SK-N-DZ (cell line): ENCODE data around the gene WRNIP1. TPM values are rescaled to one million over a fixed set of nuclear protein-coding genes. Genes with fewer than 3 reads are reported as not detected.

Experiments
- DNase-seq: peaks from one replicate; pipeline ENCODE4 v3.0.0-alpha.2; 2015; ENCODE audit warnings: low spot score
- polyA plus RNA-seq, 2 experiments: library from polyadenylated mRNA; depleted of rRNA; stranded (reverse); fragments of >200 nt; gene quantifications; 2 replicates each; pipeline ENCODE4 v1.2.3, GENCODE V29; 2014

WRNIP1 gene
- 60.5 and 67.2 TPM in 2 replicates for polyA plus RNA-seq (2014; cell fraction: cytosol; rRNA removed)
- 59.5 and 73.1 TPM in 2 replicates for polyA plus RNA-seq (2014; cell fraction: nucleus; rRNA removed)

- peak; percentile 99 for DNase-seq
Measured at GRCh38 chr6:2765166-2765895, at the start of gene WRNIP1. TSS of gene WRNIP1 (plus strand) at chr6:2765393. CDS start at chr6:2765623, 230 bp downstream.

- no peak for DNase-seq
Measured at GRCh38 chr6:2715737-2716136, 49.5 kb upstream of the WRNIP1 start.

- DNase-seq: no peak
Measured at GRCh38 chr6:2716936-2717700, 48.1 kb upstream of the WRNIP1 start.

- DNase-seq: no peak
Measured at GRCh38 chr6:2718334-2719092, 46.7 kb upstream of the WRNIP1 start.

GRCh38 chr6:2719093-2719455 is 46.1 kb upstream of the WRNIP1 start:
- DNase-seq: no peak

GRCh38 chr6:2721219-2721618 is 44.0 kb upstream of the WRNIP1 start:
- no peak for DNase-seq

GRCh38 chr6:2725364-2725988 is 39.7 kb upstream of the WRNIP1 start:
- DNase-seq: no peak

GRCh38 chr6:2725999-2726567 is 39.1 kb upstream of the WRNIP1 start:
- no peak for DNase-seq

- DNase-seq: no peak
Measured at GRCh38 chr6:2729921-2730320, 35.3 kb upstream of the WRNIP1 start.

- DNase-seq: no peak
Measured at GRCh38 chr6:2730353-2731107, 34.7 kb upstream of the WRNIP1 start.

- DNase-seq: no peak
Measured at GRCh38 chr6:2731281-2731909, 33.8 kb upstream of the WRNIP1 start.

GRCh38 chr6:2732503-2733089 is 32.6 kb upstream of the WRNIP1 start:
- DNase-seq: no peak

GRCh38 chr6:2733324-2733723 is 31.9 kb upstream of the WRNIP1 start:
- DNase-seq: no peak

- DNase-seq: no peak
Measured at GRCh38 chr6:2733736-2734480, 31.3 kb upstream of the WRNIP1 start.

GRCh38 chr6:2734488-2735166 is 30.6 kb upstream of the WRNIP1 start:
- no peak for DNase-seq

- no peak for DNase-seq
Measured at GRCh38 chr6:2737885-2738284, 27.3 kb upstream of the WRNIP1 start.

GRCh38 chr6:2738373-2738979 is 26.7 kb upstream of the WRNIP1 start:
- peak; percentile 62 for DNase-seq

GRCh38 chr6:2739335-2739734 is 25.9 kb upstream of the WRNIP1 start:
- DNase-seq: no peak
